Natural killer cell (primary cell): ENCODE data around the gene FKBP8. TPM values are rescaled to one million over a fixed set of nuclear protein-coding genes. Genes with fewer than 3 reads are reported as not detected.
"Not testable (repeated sequence)": the region's sequence is repeated elsewhere in the genome, so short reads cannot be mapped to it uniquely, and the experiment has no call there.

Experiments
- ATAC-seq, 3 donors: fragments of 150-1000 bp in 2 of 3; fragments of 200-7000 bp in 1 of 3; cut with Tn5 transposase; 1 replicate in 1 of 3; 2 replicates in 2 of 3; pipeline ENCODE4 v1.10.0; 2021; ENCODE audit warnings: mild to moderate bottlenecking in 2 of 3, moderate library complexity in 2 of 3
- DNase-seq, 2 donors: peaks; one replicate each; pipeline versions ENCODE4 v3.0.0 to v3.0.0-alpha.2; 2013 to 2021; ENCODE audit warnings: mixed read lengths in 1 of 2
- H3K27ac ChIP-seq: one replicate; pipeline ENCODE4 v1.5.1; 2013; ENCODE audit warnings: mild to moderate bottlenecking, low read length
- H3K27me3 ChIP-seq: one replicate; pipeline ENCODE4 v1.6.1; 2013; ENCODE audit warnings: low read length; ENCODE audit not compliant: control insufficient read depth, insufficient read depth
- H3K36me3 ChIP-seq: one replicate; pipeline ENCODE4 v1.6.1; 2013; ENCODE audit warnings: low read length; ENCODE audit not compliant: control insufficient read depth, insufficient read depth
- H3K4me1 ChIP-seq: one replicate; pipeline ENCODE4 v1.6.1; 2013; ENCODE audit warnings: low read length; ENCODE audit not compliant: control insufficient read depth, insufficient read depth
- H3K4me3 ChIP-seq: one replicate; pipeline ENCODE4 v1.5.1; 2013; ENCODE audit warnings: low read length
- H3K9me3 ChIP-seq: one replicate; pipeline ENCODE4 v1.6.1; 2013; ENCODE audit warnings: low read length; ENCODE audit not compliant: control insufficient read depth, insufficient read depth
- H3K27ac Mint-ChIP-seq, 2 donors: one replicate each; pipeline ENCODE4 v1.8.0; 2022; ENCODE audit warnings: mild to moderate bottlenecking in 2 of 2, mixed read lengths in 2 of 2, moderate library complexity in 1 of 2
- H3K27me3 Mint-ChIP-seq, 2 donors: one replicate each; pipeline ENCODE4 v1.8.0; 2022; ENCODE audit warnings: low read depth in 2 of 2, mixed read lengths in 2 of 2
- H3K36me3 Mint-ChIP-seq: one replicate; pipeline ENCODE4 v1.8.0; 2022; ENCODE audit warnings: mixed read lengths
- H3K4me1 Mint-ChIP-seq, 2 donors: one replicate each; pipeline ENCODE4 v1.8.0; 2022; ENCODE audit warnings: mixed read lengths in 2 of 2
- H3K4me3 Mint-ChIP-seq: one replicate; pipeline ENCODE4 v1.8.0; 2022; ENCODE audit warnings: mild to moderate bottlenecking, moderate library complexity, mixed read lengths
- H3K9me3 Mint-ChIP-seq, 2 donors: one replicate each; pipeline ENCODE4 v1.8.0; 2022; ENCODE audit warnings: mixed read lengths in 2 of 2
- CTCF ChIP-seq: fragments of 200-600 bp; IDR thresholded peaks from one replicate; pipeline ENCODE4 v1.8.0; 2022; ENCODE audit warnings: antibody characterized with exemption
- WGBS: methylation state at CpG from one replicate; pipeline ENCODE4 v1.1.7; 2013; ENCODE audit warnings: missing lambda C conversion rate; ENCODE audit not compliant: insufficient coverage; 5-methylcytosine and 5-hydroxymethylcytosine counted together
- intact Hi-C: fragments of 100-400 bp; cut with micrococcal nuclease; formaldehyde crosslinking; loops from one replicate; pipeline ENCODE4 v1.14.2; 2022
- total RNA-seq, 4 donors: library from RNA; stranded (reverse); fragments of 120-200 nt in 1 of 4; gene quantifications; one replicate each; pipeline versions ENCODE4 v1.2.3 to v1.2.4, GENCODE V29; 2013 to 2022

Gene FKBP8
- 100 to 1,000 TPM; 149 to 179 (median 162) TPM for total RNA-seq
- 123 TPM for total RNA-seq (2013)

- peak within 1 kb of the TSS; percentile 92 for H3K27ac ChIP-seq
- WGBS, result under 1% methylated on average over 63 of the region's 86 CpGs
- peak within 1 kb of the TSS; percentile 67 for H3K4me3 ChIP-seq
- peaks cover 22% of the 10 kb centered on the region for H3K4me1 ChIP-seq
- H3K9me3 Mint-ChIP-seq, result no peaks in the 10 kb centered on the region
- H3K27me3 ChIP-seq, result no peaks in the 10 kb centered on the region
- H3K4me1 Mint-ChIP-seq, result peaks cover 14 to 21% of the 10 kb centered on the region in 2 donors
- intact Hi-C loops, result loop anchor here (1.0 kb wide), 1 partner anchor 14 kb away; the partner anchor contains the start of gene KXD1
- H3K9me3 ChIP-seq, result no peaks in the 10 kb centered on the region
- H3K4me3 Mint-ChIP-seq, result peak within 1 kb of the TSS; percentile 91
- peak; percentile 97 to 99 (median 99) for ATAC-seq
- peak; percentile 94 to 96 for DNase-seq
- TF ChIP-seq CTCF, result no peak
- no peaks in the 10 kb centered on the region for H3K36me3 Mint-ChIP-seq
- peak within 1 kb of the TSS; percentile 85 to 95 for H3K27ac Mint-ChIP-seq
- H3K36me3 ChIP-seq, result peaks cover 15% of the 10 kb centered on the region
- H3K27me3 Mint-ChIP-seq, result no peaks in the 10 kb centered on the region
Observed at GRCh38 chr19:18542941-18543813, at the start of gene FKBP8. TSS of gene FKBP8 (minus strand) at chr19:18543573. CDS start at chr19:18541970, 1,603 bp downstream.

- H3K4me1 ChIP-seq, result peaks cover 53% of the 10 kb centered on the region
- H3K27me3 ChIP-seq, H3K27me3 Mint-ChIP-seq, ATAC-seq, H3K36me3 ChIP-seq, H3K27ac Mint-ChIP-seq, H3K4me3 ChIP-seq, intact Hi-C loops, H3K9me3 ChIP-seq, H3K36me3 Mint-ChIP-seq, H3K9me3 Mint-ChIP-seq, H3K27ac ChIP-seq, DNase-seq: not testable (repeated sequence)
- Mint-ChIP-seq H3K4me1 (peaks cover 12 to 47% of the 10 kb centered on the region in 2 donors), H3K4me3 (peak overlapping the region; percentile 2)
- WGBS, result 94% methylated on average over 5 of the region's 5 CpGs
Observed at GRCh38 chr19:18592732-18593131, 49.4 kb upstream of the FKBP8 start.

GRCh38 chr19:18591735-18592385 lies 48.5 kb upstream of the FKBP8 start:
- DNase-seq, result no peak
- Histone ChIP-seq H3K27me3 (no peaks in the 10 kb centered on the region), H3K4me1 (peaks cover 52% of the 10 kb centered on the region), H3K27ac (no peak overlapping the region), H3K4me3 (no peak overlapping the region), H3K9me3 (no peaks in the 10 kb centered on the region), H3K36me3 (peaks cover 4% of the 10 kb centered on the region)
- no peak for TF ChIP-seq CTCF
- no peak for ATAC-seq
- Mint-ChIP-seq H3K4me3 (peak overlapping the region; percentile 47), H3K27ac (no peak overlapping the region), H3K36me3 (no peaks in the 10 kb centered on the region), H3K4me1 (peaks cover 14 to 47% of the 10 kb centered on the region in 2 donors), H3K9me3 (no peaks in the 10 kb centered on the region), H3K27me3 (no peaks in the 10 kb centered on the region)
- 94% methylated on average over 21 of the region's 22 CpGs for WGBS
- intact Hi-C loops, result no loop called here
